Endothelial cell of umbilical vein (primary cell): Measurements from ENCODE around the gene PSPC1. TPM values are rescaled to one million over a fixed set of nuclear protein-coding genes. Genes with fewer than 3 reads are reported as not detected.

Experiments
- BruUV-seq: library from RNA; stranded (reverse); fragments of 400-500 nt; replicated peaks from 2 replicates; lab custom pipeline; 2021; lab: Mats Ljungman, UMichigan
- CTCF ChIA-PET: fragments of 300-600, 350-600 bp; sonication (Branson Sonifier 250); formaldehyde crosslinking; loops from one replicate; lab custom pipeline; 2021; ENCODE audit warnings: antibody characterized with exemption, inconsistent platforms; lab: Charles Lee
- POLR2A ChIA-PET: fragments of 300-600, 350-600 bp; sonication (Branson Sonifier 250); formaldehyde crosslinking; loops from one replicate; lab custom pipeline; 2021; ENCODE audit warnings: antibody characterized with exemption, inconsistent platforms; lab: Charles Lee
- DNase-seq: peaks from one replicate; pipeline ENCODE4 v3.0.0-alpha.2; 2011; ENCODE audit warnings: low read depth, low spot score
- FAIRE-seq: peaks from 2 replicates; lab custom pipeline; 2011; peaks lifted over from hg19 to GRCh38; lab: Jason Lieb, UNC
- H2AFZ ChIP-seq: 2 replicates; pipeline ENCODE4 v1.6.0; 2012; ENCODE audit warnings: low read depth, low read length, control low read depth, inconsistent platforms
- H3K27ac ChIP-seq: 2 replicates; pipeline ENCODE4 v1.5.1; 2011; ENCODE audit warnings: low read depth, mild to moderate bottlenecking, control low read depth, low read length, moderate library complexity; ENCODE audit not compliant: insufficient read depth
- H3K27me3 ChIP-seq, 2 experiments: 2 replicates each; pipeline versions ENCODE4 v1.6.0 to v1.6.1; 2011; ENCODE audit warnings: low read length in 2 of 2, mixed read lengths in 1 of 2; ENCODE audit not compliant: control insufficient read depth in 2 of 2, insufficient read depth in 2 of 2
- H3K36me3 ChIP-seq, 2 experiments: 2 replicates in 1 of 2; 3 replicates in 1 of 2; pipeline ENCODE4 v1.5.1; 2011; ENCODE audit warnings: low read length in 2 of 2, mild to moderate bottlenecking in 1 of 2, moderate library complexity in 1 of 2; ENCODE audit not compliant: control insufficient read depth in 2 of 2, insufficient read depth in 2 of 2; ENCODE audit errors: extremely low read depth in 1 of 2
- H3K4me1 ChIP-seq: 3 replicates; pipeline ENCODE4 v1.5.1; 2011; ENCODE audit warnings: mild to moderate bottlenecking, low read length; ENCODE audit not compliant: control insufficient read depth, insufficient read depth; ENCODE audit errors: extremely low read depth
- H3K4me2 ChIP-seq: 2 replicates; pipeline ENCODE4 v1.6.1; 2011; ENCODE audit warnings: low read length, control low read depth, mixed read lengths; ENCODE audit not compliant: insufficient read depth
- H3K4me3 ChIP-seq, 3 experiments: fragments of 200-600 bp in 1 of 3; sonication (generic), shearing (Covaris generic) in 1 of 3; replicated peaks in 1 of 3; 2 replicates each; pipeline ENCODE4 v1.5.1; 2011 to 2016; ENCODE audit warnings: control low read depth in 3 of 3, low read length in 3 of 3, mild to moderate bottlenecking in 2 of 3, inconsistent platforms in 1 of 3, low read depth in 1 of 3, moderate library complexity in 1 of 3; ENCODE audit not compliant: insufficient read depth in 1 of 3
- H3K79me2 ChIP-seq: 2 replicates; pipeline ENCODE4 v1.6.0; 2012; ENCODE audit warnings: low read length, inconsistent platforms; ENCODE audit not compliant: control insufficient read depth, insufficient read depth
- H3K9ac ChIP-seq: replicated peaks from 2 replicates; pipeline ENCODE3; 2011; ENCODE audit warnings: low read length, control low read depth; ENCODE audit not compliant: insufficient read depth; ENCODE audit errors: extremely low read depth
- H3K9me1 ChIP-seq: replicated peaks from 3 replicates; pipeline ENCODE4 v1.6.0; 2011; ENCODE audit warnings: mild to moderate bottlenecking, low read length; ENCODE audit not compliant: control insufficient read depth, insufficient read depth; ENCODE audit errors: extremely low read depth
- H3K9me3 ChIP-seq: replicated peaks from 2 replicates; pipeline ENCODE4 v1.5.1; 2012; ENCODE audit warnings: low read length, inconsistent platforms; ENCODE audit not compliant: control insufficient read depth, insufficient read depth
- H4K20me1 ChIP-seq: replicated peaks from 2 replicates; pipeline ENCODE3; 2011; ENCODE audit warnings: mild to moderate bottlenecking, low read length; ENCODE audit not compliant: control insufficient read depth, insufficient read depth; ENCODE audit errors: extremely low read depth
- EZH2 ChIP-seq: IDR thresholded peaks from 2 replicates; pipeline ENCODE4 v1.6.1; 2012; ENCODE audit warnings: borderline replicate concordance, low read depth, mild to moderate bottlenecking, moderate library complexity, low read length, inconsistent platforms; ENCODE audit not compliant: severe bottlenecking
- GATA2 ChIP-seq: IDR thresholded peaks from 2 replicates; pipeline ENCODE4 v1.7.0; 2011; ENCODE audit warnings: low read depth, mild to moderate bottlenecking, moderate library complexity, mixed read lengths, low read length; ENCODE audit not compliant: insufficient read length, insufficient read depth
- JUN ChIP-seq: IDR thresholded peaks from 2 replicates; pipeline ENCODE4 v1.6.1; 2011; ENCODE audit warnings: borderline replicate concordance, low read depth; ENCODE audit not compliant: insufficient read length, insufficient read depth
- MYC ChIP-seq: IDR thresholded peaks from one replicate; pipeline ENCODE4 v1.6.1; 2011; ENCODE audit warnings: mild to moderate bottlenecking, low read depth, low read length
- POLR2A ChIP-seq: IDR thresholded peaks from 2 replicates; pipeline ENCODE4 v1.6.1; 2012; ENCODE audit warnings: low read depth, mild to moderate bottlenecking, control low read depth, low read length
- POLR2AphosphoS5 ChIP-seq: IDR thresholded peaks from 2 replicates; pipeline ENCODE4 v1.6.1; 2012; ENCODE audit warnings: low read depth, mild to moderate bottlenecking, control low read depth, low read length, moderate library complexity; ENCODE audit not compliant: insufficient read depth
- dilution Hi-C: fragments of 300-500 bp; cut with MboI; formaldehyde crosslinking; loops from one replicate; pipeline ENCODE4 v1.15.0; 2019; ENCODE audit warnings: low sequenced_read_pairs; ENCODE audit not compliant: extremely low pct_ligation_motif_present
- intact Hi-C: fragments of 100-400 bp; cut with micrococcal nuclease; formaldehyde crosslinking; loops from one replicate; pipeline ENCODE4 v1.10.0; 2022
- polyA plus RNA-seq, 4 experiments: library from polyadenylated mRNA; depleted of rRNA in 3 of 4; stranded (reverse) in 3 of 4; unstranded in 1 of 4; fragments of >200 nt; gene quantifications; 2 replicates each; pipeline versions ENCODE4 v1.2.1 to v1.2.3, GENCODE V29; 2011 to 2012; ENCODE audit warnings: missing spikeins in 1 of 4
- total RNA-seq: library from RNA; stranded (reverse); gene quantifications from 2 replicates; pipeline ENCODE4 v1.2.3, GENCODE V29; 2021
- TF ChIP-seq, protein P1 (sequence below): IDR thresholded peaks from 2 replicates; pipeline ENCODE4 v1.6.1; 2011; ENCODE audit not compliant: insufficient read depth, insufficient read length
- TF ChIP-seq, protein P2 (sequence below), 2 donors: IDR thresholded peaks; 1 replicate in 1 of 2; 2 replicates in 1 of 2; pipeline ENCODE4 v1.5.1; 2011; ENCODE audit warnings: low read length in 2 of 2, mild to moderate bottlenecking in 2 of 2, moderate library complexity in 2 of 2, control low read depth in 1 of 2, inconsistent platforms in 1 of 2, low read depth in 1 of 2; ENCODE audit not compliant: insufficient read depth in 1 of 2; ENCODE audit errors: extremely low read depth in 1 of 2

Gene PSPC1
- total and polyA plus RNA-seq, 2 donors (not counting 3 experiments of a cell fraction or from before 2014, with no cell fraction given), result 22.8 to 55.7 TPM

DNA sequence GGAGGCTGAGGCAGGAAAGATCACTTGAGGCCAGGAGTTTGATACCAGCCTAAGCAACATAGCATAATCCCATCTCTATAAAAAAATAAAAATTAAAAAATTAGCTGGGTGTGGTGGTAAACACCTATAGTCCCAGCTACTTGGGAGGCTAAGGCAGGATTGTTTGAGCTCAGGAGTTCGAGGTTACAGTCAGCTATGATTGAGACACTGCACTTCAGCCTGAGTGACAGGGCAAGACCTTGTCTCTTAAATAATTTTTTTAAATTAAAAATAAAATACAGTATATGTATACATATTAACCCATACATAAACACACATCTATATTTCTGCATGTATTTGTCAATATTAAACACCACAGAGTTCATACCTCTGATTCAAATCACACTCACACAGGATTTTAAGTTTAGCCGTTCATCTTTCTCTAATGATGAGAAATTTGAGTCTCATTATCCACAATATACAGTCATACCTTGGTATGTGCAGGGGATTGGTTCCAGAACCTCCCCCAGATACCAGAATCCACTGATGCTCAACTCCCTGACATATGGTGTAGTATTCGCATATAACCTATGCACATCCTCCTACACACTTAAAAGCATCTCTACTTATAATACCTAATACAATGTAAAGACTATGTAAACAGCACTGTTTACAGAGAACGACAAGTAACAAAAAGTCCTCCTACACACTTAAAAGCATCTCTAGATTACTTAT is 44.7 kb downstream of the PSPC1 start:
- Histone ChIP-seq H3K9ac (no peak overlapping the region), H3K27ac (no peak overlapping the region), H2AFZ (no peak overlapping the region), H3K4me2 (no peak overlapping the region), H3K79me2 (peaks cover 72% of the 10 kb centered on the region), H3K36me3 (peaks cover 0 to 6% of the 10 kb centered on the region in 2 experiments), H3K9me3 (no peaks in the 10 kb centered on the region), H3K9me1 (no peaks in the 10 kb centered on the region), H4K20me1 (no peaks in the 10 kb centered on the region), H3K4me1 (no peaks in the 10 kb centered on the region), H3K4me3 (no peak overlapping the region), H3K27me3 (no peaks in the 10 kb centered on the region)
- FAIRE-seq (no peak), DNase-seq (no peak)
- TF ChIP-seq MYC, result no peak
- CTCF ChIA-PET, result no interaction called here
- dilution Hi-C loops (no loop called here), intact Hi-C loops (no loop called here)
- BruUV-seq, result no TSS peak
- POLR2A ChIA-PET, result interaction anchor here (0.6 kb wide), 1 partner anchor 118 kb away, joined by 8 read pairs; no protein-coding TSS in a partner anchor

GRCh38 chr13:19726611-19727010 is 56.1 kb downstream of the PSPC1 start:
- Histone ChIP-seq H3K9ac (no peak overlapping the region), H3K36me3 (peaks cover 5 to 6% of the 10 kb centered on the region in 2 experiments), H3K4me3 (no peak overlapping the region), H3K9me1 (no peaks in the 10 kb centered on the region), H3K79me2 (peaks cover 57% of the 10 kb centered on the region), H3K4me1 (no peaks in the 10 kb centered on the region), H3K27me3 (no peaks in the 10 kb centered on the region), H3K4me2 (no peak overlapping the region), H4K20me1 (peaks cover 2% of the 10 kb centered on the region), H3K27ac (no peak overlapping the region), H2AFZ (no peak overlapping the region), H3K9me3 (no peaks in the 10 kb centered on the region)
- dilution Hi-C loops, result no loop called here
- no TSS peak for BruUV-seq
- TF ChIP-seq EZH2, result no peak
- TF ChIP-seq, protein P1, sequence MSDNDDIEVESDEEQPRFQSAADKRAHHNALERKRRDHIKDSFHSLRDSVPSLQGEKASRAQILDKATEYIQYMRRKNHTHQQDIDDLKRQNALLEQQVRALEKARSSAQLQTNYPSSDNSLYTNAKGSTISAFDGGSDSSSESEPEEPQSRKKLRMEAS, result no peak
- TF ChIP-seq JUN, result no peak
- no peak for TF ChIP-seq GATA2
- TF ChIP-seq, protein P2, sequence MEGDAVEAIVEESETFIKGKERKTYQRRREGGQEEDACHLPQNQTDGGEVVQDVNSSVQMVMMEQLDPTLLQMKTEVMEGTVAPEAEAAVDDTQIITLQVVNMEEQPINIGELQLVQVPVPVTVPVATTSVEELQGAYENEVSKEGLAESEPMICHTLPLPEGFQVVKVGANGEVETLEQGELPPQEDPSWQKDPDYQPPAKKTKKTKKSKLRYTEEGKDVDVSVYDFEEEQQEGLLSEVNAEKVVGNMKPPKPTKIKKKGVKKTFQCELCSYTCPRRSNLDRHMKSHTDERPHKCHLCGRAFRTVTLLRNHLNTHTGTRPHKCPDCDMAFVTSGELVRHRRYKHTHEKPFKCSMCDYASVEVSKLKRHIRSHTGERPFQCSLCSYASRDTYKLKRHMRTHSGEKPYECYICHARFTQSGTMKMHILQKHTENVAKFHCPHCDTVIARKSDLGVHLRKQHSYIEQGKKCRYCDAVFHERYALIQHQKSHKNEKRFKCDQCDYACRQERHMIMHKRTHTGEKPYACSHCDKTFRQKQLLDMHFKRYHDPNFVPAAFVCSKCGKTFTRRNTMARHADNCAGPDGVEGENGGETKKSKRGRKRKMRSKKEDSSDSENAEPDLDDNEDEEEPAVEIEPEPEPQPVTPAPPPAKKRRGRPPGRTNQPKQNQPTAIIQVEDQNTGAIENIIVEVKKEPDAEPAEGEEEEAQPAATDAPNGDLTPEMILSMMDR (IDR thresholded peaks at IDR 0.05; ENCODE audit: extremely low read depth in 1 of 2, insufficient read depth in 1 of 2, low read depth in 1 of 2, low read length in 2 of 2), result no peak
- no peak for TF ChIP-seq POLR2AphosphoS5
- TF ChIP-seq POLR2A, result no peak
- CTCF ChIA-PET, result interaction anchor here (0.7 kb wide), 1 partner anchor 138 kb away, joined by 3 read pairs; no protein-coding TSS in a partner anchor
- DNase-seq (no peak), FAIRE-seq (no peak)
- POLR2A ChIA-PET, result no interaction called here
- intact Hi-C loops, result no loop called here
